HL-60 (cell line): ENCODE data around the gene HAP1.
"Not testable (repeated sequence)": the region's sequence is repeated elsewhere in the genome, so short reads cannot be mapped to it uniquely, and the experiment has no call there.

Experiments
- DNase-seq, 2 experiments: peaks; one replicate each; pipeline ENCODE4 v3.0.0-alpha.2; 2010 to 2020; ENCODE audit warnings: low read depth in 1 of 2, low spot score in 1 of 2
- H3K27ac ChIP-seq: fragments of 250-450 bp; sonication (Bioruptor Pico); replicated peaks from 2 replicates; pipeline ENCODE4 v1.5.1; 2020; ENCODE audit warnings: mild to moderate bottlenecking, moderate library complexity
- H3K27me3 ChIP-seq: fragments of 250-450 bp; sonication (Bioruptor Pico); 2 replicates; pipeline ENCODE4 v1.5.1; 2021; ENCODE audit warnings: mild to moderate bottlenecking, moderate library complexity; ENCODE audit not compliant: insufficient read depth, poor library complexity, severe bottlenecking
- H3K4me3 ChIP-seq: replicated peaks from 2 replicates; pipeline ENCODE4 v1.5.1; 2011; ENCODE audit warnings: mild to moderate bottlenecking, control low read depth, low read length; ENCODE audit not compliant: insufficient read depth
- GABPA ChIP-seq: IDR thresholded peaks from 2 replicates; pipeline ENCODE4 v1.6.1; 2012; ENCODE audit warnings: low read depth
- POLR2AphosphoS5 ChIP-seq: IDR thresholded peaks from 2 replicates; pipeline ENCODE4 v1.6.1; 2012; ENCODE audit warnings: low read depth
- SPI1 ChIP-seq: IDR thresholded peaks from 2 replicates; pipeline ENCODE4 v1.6.1; 2012; ENCODE audit warnings: low read depth, mild to moderate bottlenecking, borderline replicate concordance
- TF ChIP-seq, protein P1 (sequence below): IDR thresholded peaks from one replicate; pipeline ENCODE4 v1.5.1; 2011; ENCODE audit warnings: low read length, control low read depth, inconsistent platforms; ENCODE audit not compliant: insufficient read depth
- TF ChIP-seq, protein P2 (sequence below): IDR thresholded peaks from 2 replicates; pipeline ENCODE4 v1.6.1; 2012; ENCODE audit warnings: low read depth; ENCODE audit not compliant: insufficient replicate concordance

Gene HAP1

DNA sequence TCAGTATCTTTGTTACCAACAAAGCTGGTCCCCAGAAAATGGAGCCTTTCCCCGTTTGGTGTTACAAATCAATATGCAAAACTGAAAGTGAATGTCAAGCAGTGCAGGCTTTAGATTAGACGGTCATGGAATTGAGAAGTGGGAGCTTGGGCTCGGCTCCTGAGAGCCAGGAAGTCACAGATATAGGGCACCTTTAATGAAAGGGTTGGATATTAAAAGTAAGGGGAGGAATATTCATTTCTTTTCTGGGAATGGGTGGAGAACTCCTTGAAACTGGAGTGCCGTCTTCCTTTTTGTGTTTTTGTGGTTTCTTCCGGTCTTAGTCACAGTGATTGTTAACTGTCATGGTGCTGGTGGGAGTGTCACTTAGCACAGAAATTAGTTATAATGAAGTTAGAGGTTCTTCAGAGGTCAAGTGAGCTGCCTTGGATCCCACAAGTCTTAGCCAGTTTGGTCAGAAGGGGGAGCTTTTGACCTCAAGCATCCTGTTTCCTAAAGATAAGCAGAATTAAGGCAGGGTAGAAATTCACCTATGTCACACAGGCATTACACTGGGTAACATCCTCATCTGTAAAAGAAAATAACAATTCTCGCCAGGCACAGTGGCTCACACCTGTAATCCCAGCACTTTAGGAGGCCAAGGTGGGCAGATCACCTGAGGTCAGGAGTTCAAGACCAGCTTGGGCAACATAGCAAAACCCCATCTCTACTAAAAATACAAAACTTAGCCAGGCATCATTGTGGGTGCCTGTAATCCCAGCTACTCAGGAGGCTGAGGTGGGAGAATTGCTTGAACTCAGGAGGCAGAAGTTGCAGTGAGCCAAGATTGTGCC, 55.3 kb downstream of the HAP1 start:
- TF ChIP-seq GABPA: no peak
- TF ChIP-seq, protein P1, sequence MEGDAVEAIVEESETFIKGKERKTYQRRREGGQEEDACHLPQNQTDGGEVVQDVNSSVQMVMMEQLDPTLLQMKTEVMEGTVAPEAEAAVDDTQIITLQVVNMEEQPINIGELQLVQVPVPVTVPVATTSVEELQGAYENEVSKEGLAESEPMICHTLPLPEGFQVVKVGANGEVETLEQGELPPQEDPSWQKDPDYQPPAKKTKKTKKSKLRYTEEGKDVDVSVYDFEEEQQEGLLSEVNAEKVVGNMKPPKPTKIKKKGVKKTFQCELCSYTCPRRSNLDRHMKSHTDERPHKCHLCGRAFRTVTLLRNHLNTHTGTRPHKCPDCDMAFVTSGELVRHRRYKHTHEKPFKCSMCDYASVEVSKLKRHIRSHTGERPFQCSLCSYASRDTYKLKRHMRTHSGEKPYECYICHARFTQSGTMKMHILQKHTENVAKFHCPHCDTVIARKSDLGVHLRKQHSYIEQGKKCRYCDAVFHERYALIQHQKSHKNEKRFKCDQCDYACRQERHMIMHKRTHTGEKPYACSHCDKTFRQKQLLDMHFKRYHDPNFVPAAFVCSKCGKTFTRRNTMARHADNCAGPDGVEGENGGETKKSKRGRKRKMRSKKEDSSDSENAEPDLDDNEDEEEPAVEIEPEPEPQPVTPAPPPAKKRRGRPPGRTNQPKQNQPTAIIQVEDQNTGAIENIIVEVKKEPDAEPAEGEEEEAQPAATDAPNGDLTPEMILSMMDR: peak; percentile 5
- H3K4me3 ChIP-seq: peak overlapping the region; percentile 11; the same call in 1 of the 2 replicates
- H3K27ac ChIP-seq: peak overlapping the region; percentile 42
- no peaks in the 10 kb centered on the region for H3K27me3 ChIP-seq
- peak in 1 of 2 experiments; percentile 65 for DNase-seq

DNA sequence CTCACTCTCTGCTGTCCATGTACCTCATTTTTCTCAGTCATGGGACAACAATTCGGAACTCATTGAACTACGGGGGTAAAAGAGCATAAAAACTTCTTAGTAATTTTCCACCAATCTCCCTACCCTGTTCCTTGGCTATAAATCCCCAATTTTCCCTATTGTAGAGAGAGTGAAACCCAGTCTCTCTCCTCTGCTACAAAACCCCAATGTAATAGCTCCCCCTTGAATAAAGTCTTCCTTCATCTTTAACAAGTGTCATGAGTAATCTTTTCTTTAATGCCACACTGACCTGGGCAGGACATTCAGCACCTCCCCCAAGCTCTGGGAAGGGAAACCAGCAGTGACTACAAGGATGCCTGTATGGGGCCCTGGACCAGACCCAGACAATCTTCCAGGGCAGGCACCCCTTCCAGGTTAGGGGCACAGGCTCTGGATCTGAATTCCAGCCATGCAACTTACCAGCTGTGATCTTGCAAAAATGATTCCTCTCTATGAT, 56.0 kb downstream of the HAP1 start:
- Histone ChIP-seq H3K27me3 (no peaks in the 10 kb centered on the region), H3K27ac (peak overlapping the region; percentile 42), H3K4me3 (no peak overlapping the region)
- DNase-seq: no peak
- no peak for TF ChIP-seq GABPA
- peak; percentile 70 for TF ChIP-seq POLR2AphosphoS5

DNA sequence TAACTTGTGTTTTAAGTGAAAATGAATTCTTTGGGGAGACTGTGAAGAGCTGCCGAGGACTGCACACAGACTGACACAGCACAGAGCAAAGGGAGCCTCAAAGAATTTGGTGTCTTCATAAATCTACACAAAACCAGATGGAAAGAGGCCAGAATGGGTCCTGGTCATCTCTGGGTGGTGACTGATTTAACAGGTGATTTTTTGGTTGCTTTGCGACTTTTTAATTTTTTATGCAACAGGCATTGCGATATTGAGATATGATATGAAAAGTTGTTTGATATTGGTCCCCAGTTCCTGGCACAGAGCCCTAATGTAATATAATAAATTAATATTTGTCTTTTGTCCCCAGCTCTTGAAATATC, 58.4 kb downstream of the HAP1 start:
- no peak overlapping the region for H3K27ac ChIP-seq

DNA sequence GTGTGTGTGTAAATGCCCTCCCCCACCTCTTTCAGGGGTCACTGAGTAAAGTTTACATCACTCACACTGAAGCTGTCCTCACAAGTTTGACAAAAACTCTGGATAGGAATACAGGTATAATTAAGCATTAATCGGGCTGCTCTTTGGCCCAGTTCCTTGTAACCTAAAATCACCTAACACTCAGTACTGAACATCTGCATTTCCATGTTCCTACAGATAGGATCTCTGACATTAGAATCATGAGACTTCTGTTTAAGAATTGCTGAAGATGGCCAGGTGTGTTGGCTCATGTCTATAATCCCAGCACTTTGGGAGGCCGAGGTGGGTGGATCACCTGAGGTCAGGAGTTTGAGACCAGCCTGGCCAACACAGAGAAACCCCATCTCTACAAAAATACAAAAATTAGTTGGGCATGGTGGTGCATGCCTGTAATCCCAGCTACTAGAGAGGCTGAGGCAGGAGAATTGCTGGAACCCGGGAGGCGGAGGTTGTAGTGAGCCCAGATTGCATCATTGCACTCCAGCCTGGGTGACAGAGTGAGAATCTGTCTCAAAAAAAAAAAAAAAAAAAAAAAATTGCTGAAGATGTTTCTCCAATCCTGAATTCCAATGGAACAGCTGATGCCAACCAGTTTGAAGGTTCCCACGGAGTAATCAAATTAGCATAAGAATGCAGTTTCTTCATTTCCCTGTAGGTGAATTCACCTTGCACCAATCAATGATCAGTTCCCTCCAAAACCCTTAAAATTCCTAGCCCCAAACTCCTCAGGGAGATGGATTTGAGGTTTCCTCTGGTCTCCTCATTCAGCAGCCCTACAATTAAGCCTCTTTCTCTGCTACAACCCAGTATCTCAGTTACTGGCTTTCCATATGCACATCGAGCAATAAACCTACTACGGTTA, 59.0 kb downstream of the HAP1 start:
- not testable (repeated sequence) for H3K27ac ChIP-seq, H3K27me3 ChIP-seq, DNase-seq, H3K4me3 ChIP-seq

More for the DNA sequence above, 58.4 kb downstream of the HAP1 start:
- Histone ChIP-seq H3K27me3 (no peaks in the 10 kb centered on the region), H3K4me3 (no peak overlapping the region)
- no peak for DNase-seq
- TF ChIP-seq SPI1 (no peak), POLR2AphosphoS5 (no peak), GABPA (no peak)
- TF ChIP-seq, protein P1: no peak
- TF ChIP-seq, protein P2, sequence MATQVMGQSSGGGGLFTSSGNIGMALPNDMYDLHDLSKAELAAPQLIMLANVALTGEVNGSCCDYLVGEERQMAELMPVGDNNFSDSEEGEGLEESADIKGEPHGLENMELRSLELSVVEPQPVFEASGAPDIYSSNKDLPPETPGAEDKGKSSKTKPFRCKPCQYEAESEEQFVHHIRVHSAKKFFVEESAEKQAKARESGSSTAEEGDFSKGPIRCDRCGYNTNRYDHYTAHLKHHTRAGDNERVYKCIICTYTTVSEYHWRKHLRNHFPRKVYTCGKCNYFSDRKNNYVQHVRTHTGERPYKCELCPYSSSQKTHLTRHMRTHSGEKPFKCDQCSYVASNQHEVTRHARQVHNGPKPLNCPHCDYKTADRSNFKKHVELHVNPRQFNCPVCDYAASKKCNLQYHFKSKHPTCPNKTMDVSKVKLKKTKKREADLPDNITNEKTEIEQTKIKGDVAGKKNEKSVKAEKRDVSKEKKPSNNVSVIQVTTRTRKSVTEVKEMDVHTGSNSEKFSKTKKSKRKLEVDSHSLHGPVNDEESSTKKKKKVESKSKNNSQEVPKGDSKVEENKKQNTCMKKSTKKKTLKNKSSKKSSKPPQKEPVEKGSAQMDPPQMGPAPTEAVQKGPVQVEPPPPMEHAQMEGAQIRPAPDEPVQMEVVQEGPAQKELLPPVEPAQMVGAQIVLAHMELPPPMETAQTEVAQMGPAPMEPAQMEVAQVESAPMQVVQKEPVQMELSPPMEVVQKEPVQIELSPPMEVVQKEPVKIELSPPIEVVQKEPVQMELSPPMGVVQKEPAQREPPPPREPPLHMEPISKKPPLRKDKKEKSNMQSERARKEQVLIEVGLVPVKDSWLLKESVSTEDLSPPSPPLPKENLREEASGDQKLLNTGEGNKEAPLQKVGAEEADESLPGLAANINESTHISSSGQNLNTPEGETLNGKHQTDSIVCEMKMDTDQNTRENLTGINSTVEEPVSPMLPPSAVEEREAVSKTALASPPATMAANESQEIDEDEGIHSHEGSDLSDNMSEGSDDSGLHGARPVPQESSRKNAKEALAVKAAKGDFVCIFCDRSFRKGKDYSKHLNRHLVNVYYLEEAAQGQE: no peak
